Thyroid gland (tissue), 4 donors: Measurements from ENCODE around the gene EIF3J. TPM values are rescaled to one million over a fixed set of nuclear protein-coding genes. Genes with fewer than 3 reads are reported as not detected.

Source experiments
- DNase-seq, 2 donors: peaks; one replicate each; pipeline ENCODE4 v3.0.0-alpha.2; 2019
- H3K27ac ChIP-seq, 3 donors: fragments of 200-600 bp; sonication (generic); 1 replicate in 2 of 3; 2 replicates in 1 of 3; pipeline ENCODE4 v1.5.1; 2016 to 2019; ENCODE audit warnings: mild to moderate bottlenecking in 1 of 3, moderate library complexity in 1 of 3
- H3K27me3 ChIP-seq: fragments of 200-600 bp; sonication (generic); one replicate; pipeline ENCODE4 v1.5.1; 2019
- H3K36me3 ChIP-seq, 2 donors: fragments of 200-600 bp; sonication (generic); one replicate each; pipeline ENCODE4 v1.5.1; 2016 to 2019
- H3K4me1 ChIP-seq, 2 donors: fragments of 200-600 bp; sonication (generic); one replicate each; pipeline ENCODE4 v1.5.1; 2017 to 2019
- H3K4me3 ChIP-seq, 3 donors: fragments of 200-600 bp; sonication (generic); replicated peaks in 1 of 3; 1 replicate in 2 of 3; 2 replicates in 1 of 3; pipeline ENCODE4 v1.5.1; 2016; ENCODE audit warnings: mild to moderate bottlenecking in 1 of 3
- H3K9me3 ChIP-seq: fragments of 200-600 bp; sonication (generic); one replicate; pipeline ENCODE4 v1.5.1; 2017
- POLR2A ChIP-seq, 2 donors: fragments of 450-650 bp; IDR thresholded peaks; one replicate each; pipeline ENCODE4 v1.6.1; 2017; ENCODE audit warnings: antibody characterized with exemption in 2 of 2, mild to moderate bottlenecking in 2 of 2, moderate library complexity in 1 of 2
- WGBS, 2 donors: methylation state at CpG; one replicate each; pipeline ENCODE4 v1.1.5; 2017; 5-methylcytosine and 5-hydroxymethylcytosine counted together
- intact Hi-C: fragments of 100-400 bp; cut with DNase I; formaldehyde crosslinking; loops from one replicate; pipeline ENCODE4 v1.15.1; 2023
- total RNA-seq, 4 donors: library from RNA; depleted of rRNA; stranded (reverse); fragments of >200 nt; gene quantifications; one replicate each; pipeline ENCODE4 v1.2.3, GENCODE V29; 2016
- TF ChIP-seq, protein P1 (sequence below), 6 experiments: fragments of 200-600 bp in 3 of 6; fragments of 450-650 bp in 3 of 6; sonication (generic) in 3 of 6; IDR thresholded peaks; one replicate each; pipeline ENCODE4 v1.5.1; 2016 to 2019; ENCODE audit warnings: antibody characterized with exemption in 6 of 6, mild to moderate bottlenecking in 2 of 6, inconsistent platforms in 1 of 6, moderate library complexity in 1 of 6

EIF3J gene
- total RNA-seq, 4 donors from 2014 or later, result 36.7 to 50.7 (median 39.3) TPM

DNA sequence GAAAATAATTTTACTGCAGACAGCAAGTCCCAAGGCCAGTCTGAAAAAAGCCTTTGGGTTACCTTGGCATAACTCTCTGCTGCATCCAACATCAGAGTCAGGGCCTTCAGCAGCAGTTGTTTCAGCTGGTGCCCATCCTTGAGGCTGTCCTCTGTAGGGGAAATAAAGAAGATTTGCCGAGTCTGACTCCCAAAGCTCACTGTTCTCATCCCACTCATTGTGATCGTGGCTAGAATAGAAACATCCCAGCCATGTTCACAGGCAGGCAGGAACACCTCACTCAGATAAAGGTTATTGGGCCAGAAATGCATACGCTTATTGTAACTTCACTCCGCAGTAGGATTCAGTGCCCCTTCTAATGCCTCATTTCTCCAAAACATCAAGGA is 29.2 kb downstream of the EIF3J start:
- no peak for DNase-seq
- Histone ChIP-seq H3K9me3 (no peaks in the 10 kb centered on the region), H3K36me3 (peaks cover 59 to 66% of the 10 kb centered on the region in 2 donors), H3K27ac (no peak overlapping the region), H3K4me3 (no peak overlapping the region), H3K27me3 (no peaks in the 10 kb centered on the region), H3K4me1 (no peaks in the 10 kb centered on the region)
- intact Hi-C loops, result no loop called here
- no peak for TF ChIP-seq POLR2A (IDR thresholded peaks at IDR 0.05)
- TF ChIP-seq, protein P1, sequence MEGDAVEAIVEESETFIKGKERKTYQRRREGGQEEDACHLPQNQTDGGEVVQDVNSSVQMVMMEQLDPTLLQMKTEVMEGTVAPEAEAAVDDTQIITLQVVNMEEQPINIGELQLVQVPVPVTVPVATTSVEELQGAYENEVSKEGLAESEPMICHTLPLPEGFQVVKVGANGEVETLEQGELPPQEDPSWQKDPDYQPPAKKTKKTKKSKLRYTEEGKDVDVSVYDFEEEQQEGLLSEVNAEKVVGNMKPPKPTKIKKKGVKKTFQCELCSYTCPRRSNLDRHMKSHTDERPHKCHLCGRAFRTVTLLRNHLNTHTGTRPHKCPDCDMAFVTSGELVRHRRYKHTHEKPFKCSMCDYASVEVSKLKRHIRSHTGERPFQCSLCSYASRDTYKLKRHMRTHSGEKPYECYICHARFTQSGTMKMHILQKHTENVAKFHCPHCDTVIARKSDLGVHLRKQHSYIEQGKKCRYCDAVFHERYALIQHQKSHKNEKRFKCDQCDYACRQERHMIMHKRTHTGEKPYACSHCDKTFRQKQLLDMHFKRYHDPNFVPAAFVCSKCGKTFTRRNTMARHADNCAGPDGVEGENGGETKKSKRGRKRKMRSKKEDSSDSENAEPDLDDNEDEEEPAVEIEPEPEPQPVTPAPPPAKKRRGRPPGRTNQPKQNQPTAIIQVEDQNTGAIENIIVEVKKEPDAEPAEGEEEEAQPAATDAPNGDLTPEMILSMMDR (IDR thresholded peaks at IDR 0.05), result no peak
- 97 to 100% methylated on average over 4 of the region's 4 CpGs for WGBS, 2 donors

DNA sequence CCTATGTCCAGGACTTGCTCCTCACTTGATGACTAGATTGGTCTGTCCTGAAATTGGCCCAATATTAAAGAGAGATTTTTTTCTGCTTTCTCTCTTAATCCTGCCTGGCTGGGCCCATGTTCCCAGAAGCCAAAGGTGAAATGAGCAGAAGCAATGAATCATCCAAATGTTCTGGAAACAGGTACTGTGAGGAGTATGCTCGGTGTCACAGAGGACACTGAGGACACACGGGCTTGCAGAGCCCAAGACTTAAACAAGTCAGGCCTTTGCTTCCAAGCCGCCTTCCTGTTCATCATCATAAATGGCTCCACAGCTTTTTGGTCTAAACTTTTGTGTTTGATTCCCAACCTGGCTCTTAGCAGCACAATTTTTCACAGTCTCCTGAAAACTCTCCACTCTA is 31.4 kb downstream of the EIF3J start:
- H3K27ac ChIP-seq, result no peak overlapping the region
- TF ChIP-seq POLR2A (IDR thresholded peaks at IDR 0.05), result no peak
- TF ChIP-seq, protein P1 (IDR thresholded peaks at IDR 0.05), result no peak
- 92 to 95% methylated on average over 3 of the region's 3 CpGs for WGBS, 2 donors
- intact Hi-C loops, result no loop called here
- no peaks in the 10 kb centered on the region for H3K27me3 ChIP-seq
- H3K4me3 ChIP-seq, result no peak overlapping the region
- no peaks in the 10 kb centered on the region for H3K9me3 ChIP-seq
- H3K4me1 ChIP-seq, result no peaks in the 10 kb centered on the region
- no peak for DNase-seq
- peaks cover 48 to 53% of the 10 kb centered on the region in 2 donors for H3K36me3 ChIP-seq

DNA sequence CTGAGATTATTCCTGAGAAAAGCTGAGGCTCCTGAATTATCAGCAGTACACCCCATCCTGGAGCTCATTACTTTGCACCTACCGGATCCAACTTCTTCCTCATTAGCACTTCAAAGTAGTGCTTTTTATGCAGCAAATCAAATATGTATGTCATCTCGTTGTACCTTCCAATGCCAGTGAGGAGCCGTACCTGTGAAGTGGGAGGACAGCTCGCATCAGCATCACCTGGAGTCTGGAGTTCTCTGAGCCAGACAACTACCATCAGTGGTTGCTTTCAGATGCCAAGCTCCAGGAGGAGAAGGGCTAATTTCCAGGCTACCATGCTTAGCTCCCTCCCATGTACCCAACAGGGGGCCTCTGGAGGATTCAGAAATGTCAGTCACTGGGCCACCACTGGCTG is 32.4 kb downstream of the EIF3J start:
- no peak overlapping the region for H3K27ac ChIP-seq
- no peak overlapping the region for H3K4me3 ChIP-seq
- 97 to 98% methylated on average over 4 of the region's 4 CpGs for WGBS, 2 donors
- intact Hi-C loops, result no loop called here
- peaks cover 38 to 43% of the 10 kb centered on the region in 2 donors for H3K36me3 ChIP-seq
- H3K4me1 ChIP-seq, result no peaks in the 10 kb centered on the region
- no peaks in the 10 kb centered on the region for H3K27me3 ChIP-seq
- no peak for DNase-seq
- H3K9me3 ChIP-seq, result no peaks in the 10 kb centered on the region
- no peak for TF ChIP-seq POLR2A (IDR thresholded peaks at IDR 0.05)
- TF ChIP-seq, protein P1 (IDR thresholded peaks at IDR 0.05), result no peak

DNA sequence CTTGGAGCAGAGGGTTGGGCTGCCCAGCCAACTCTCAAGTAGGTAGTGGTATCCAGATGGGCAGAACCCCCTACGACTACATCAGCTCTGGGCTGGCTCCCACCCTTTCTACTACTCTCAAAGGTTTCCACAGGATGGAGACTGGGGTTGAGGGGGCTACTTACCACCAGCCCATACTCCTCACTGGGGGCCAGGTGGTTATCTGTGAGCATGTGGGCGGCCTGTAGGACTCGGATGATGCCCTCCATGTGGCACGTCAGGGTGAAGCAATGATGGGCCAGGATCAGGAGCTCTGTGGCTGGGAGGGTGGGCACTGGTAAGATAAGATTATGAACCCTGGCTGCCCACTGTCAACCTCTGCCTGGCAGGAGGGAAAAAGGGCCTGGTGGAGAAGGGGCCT is 33.4 kb downstream of the EIF3J start:
- WGBS, 2 donors, result 86 to 95% methylated on average over 3 to 4 of the region's 4 CpGs
- TF ChIP-seq, protein P1 (IDR thresholded peaks at IDR 0.05), result no peak
- TF ChIP-seq POLR2A (IDR thresholded peaks at IDR 0.05), result no peak
- Histone ChIP-seq H3K27ac (no peak overlapping the region), H3K9me3 (no peaks in the 10 kb centered on the region), H3K27me3 (no peaks in the 10 kb centered on the region), H3K4me1 (no peaks in the 10 kb centered on the region), H3K4me3 (no peak overlapping the region), H3K36me3 (peaks cover 28 to 34% of the 10 kb centered on the region in 2 donors)
- no peak for DNase-seq
- intact Hi-C loops, result loop anchor here (10.0 kb wide), 1 partner anchor 164 kb away; the partner anchor contains the start of gene TRIM69

DNA sequence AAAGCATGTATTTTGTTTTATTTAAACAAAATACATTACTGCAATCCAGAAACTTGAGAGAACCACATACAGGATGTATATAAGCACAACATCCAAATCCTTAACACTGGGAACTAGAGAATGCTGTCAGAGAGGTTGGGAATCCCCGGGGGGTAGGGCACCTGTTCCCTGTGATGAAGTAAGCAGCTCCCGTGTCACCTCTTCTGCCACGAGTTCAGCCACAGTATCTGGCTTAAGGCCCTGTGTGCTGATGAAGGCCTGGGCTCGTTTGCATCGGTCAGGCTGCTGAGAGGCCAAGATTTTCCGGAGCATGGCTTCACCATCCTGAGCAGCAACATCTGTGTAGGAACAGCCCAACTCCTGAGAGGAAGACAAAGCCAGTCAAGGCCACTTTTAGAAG is 36.4 kb downstream of the EIF3J start:
- WGBS, 2 donors, result 87 to 93% methylated on average over 6 of the region's 6 CpGs
- peaks cover 5 to 12% of the 10 kb centered on the region in 2 donors for H3K36me3 ChIP-seq
- TF ChIP-seq, protein P1 (IDR thresholded peaks at IDR 0.05), result no peak
- no peak for TF ChIP-seq POLR2A (IDR thresholded peaks at IDR 0.05)
- no peaks in the 10 kb centered on the region for H3K27me3 ChIP-seq
- no peaks in the 10 kb centered on the region for H3K9me3 ChIP-seq
- no peaks in the 10 kb centered on the region for H3K4me1 ChIP-seq
- intact Hi-C loops, result loop anchor here (10.0 kb wide), 1 partner anchor 161 kb away; the partner anchor contains the start of gene TRIM69
- H3K4me3 ChIP-seq, result no peak overlapping the region
- no peak for DNase-seq
- no peak overlapping the region for H3K27ac ChIP-seq
